ENCODE results near the gene DFFA. TPM values are rescaled to one million over a fixed set of nuclear protein-coding genes. Genes with fewer than 3 reads are reported as not detected.

Gene DFFA
- total and polyA plus RNA-seq, 2 donors (not counting 3 experiments of a cell fraction or from before 2014, with no cell fraction given): 30.0 to 44.5 TPM

DNA sequence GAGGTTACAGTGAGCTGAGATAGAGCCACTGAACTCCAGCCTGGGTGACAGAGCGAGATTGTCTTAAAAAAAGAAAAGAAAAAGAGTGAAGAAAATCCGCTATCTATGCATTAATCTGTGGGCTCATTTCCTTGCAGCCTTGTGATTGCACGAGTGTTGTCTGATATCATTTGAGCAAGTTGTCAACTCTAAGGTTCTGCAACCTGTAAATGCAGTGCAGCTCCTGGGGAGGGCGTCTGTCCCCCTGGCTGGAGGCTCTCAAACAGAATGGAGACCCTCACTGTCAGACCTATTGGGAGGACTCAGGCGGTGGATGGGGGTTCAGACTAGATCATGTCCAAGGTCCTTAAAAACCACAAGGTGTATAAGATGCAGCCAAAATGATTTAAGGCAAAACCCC is 16.3 kb downstream of the DFFA start:
- no peak overlapping the region for H3K4me2 ChIP-seq (ENCODE audit: insufficient read depth, low read length)
- POLR2A ChIA-PET: no interaction called here
- no peak overlapping the region for H3K27ac ChIP-seq (ENCODE audit: insufficient read depth, low read depth, low read length)
- DNase-seq (ENCODE audit: low read depth, low spot score) (no peak), FAIRE-seq (no peak)
- H3K4me3 ChIP-seq (replicated peaks in 1 of 3; ENCODE audit: insufficient read depth in 1 of 3, low read depth in 1 of 3, low read length in 3 of 3): no peak overlapping the region
- H3K79me2 ChIP-seq (ENCODE audit: control insufficient read depth, insufficient read depth, low read length): no peaks in the 10 kb centered on the region
- H3K9ac ChIP-seq (replicated peaks; ENCODE audit: extremely low read depth, insufficient read depth, low read length): no peak overlapping the region
- CTCF ChIA-PET: interaction anchor here (1.0 to 2.0 kb wide), 4 partner anchors 14 to 411 kb away, joined by 3 to 11 read pairs (median 4); no protein-coding TSS in a partner anchor
- H4K20me1 ChIP-seq (replicated peaks; ENCODE audit: control insufficient read depth, extremely low read depth, insufficient read depth, low read length): no peaks in the 10 kb centered on the region
- H3K4me1 ChIP-seq (ENCODE audit: control insufficient read depth, extremely low read depth, insufficient read depth, low read length): peaks cover 28% of the 10 kb centered on the region
- no peaks in the 10 kb centered on the region for H3K27me3 ChIP-seq (ENCODE audit: control insufficient read depth in 2 of 2, insufficient read depth in 2 of 2, low read length in 2 of 2)
- H3K9me1 ChIP-seq (replicated peaks; ENCODE audit: control insufficient read depth, extremely low read depth, insufficient read depth, low read length): no peaks in the 10 kb centered on the region
- dilution Hi-C loops (cut with MboI; ENCODE audit: extremely low pct_ligation_motif_present, low sequenced_read_pairs): no loop called here
- TF ChIP-seq JUN (IDR thresholded peaks at IDR 0.05; ENCODE audit: borderline replicate concordance, insufficient read depth, insufficient read length, low read depth): no peak
- TF ChIP-seq POLR2AphosphoS5 (IDR thresholded peaks at IDR 0.05; ENCODE audit: insufficient read depth, low read depth, low read length): no peak
- TF ChIP-seq MYC (IDR thresholded peaks at IDR 0.05; ENCODE audit: low read depth, low read length): no peak
- no peaks in the 10 kb centered on the region for H3K9me3 ChIP-seq (replicated peaks; ENCODE audit: control insufficient read depth, insufficient read depth, low read length)
- intact Hi-C loops (cut with micrococcal nuclease): no loop called here
- no peaks in the 10 kb centered on the region for H3K36me3 ChIP-seq (ENCODE audit: control insufficient read depth in 2 of 2, extremely low read depth in 1 of 2, insufficient read depth in 2 of 2, low read length in 2 of 2)
- BruUV-seq (replicated peaks): no TSS peak
- H2AFZ ChIP-seq (ENCODE audit: low read depth, low read length): no peak overlapping the region

GRCh38 chr1:10451287-10451686 is 21.0 kb downstream of the DFFA start:
- H3K9me3 ChIP-seq (replicated peaks; ENCODE audit: control insufficient read depth, insufficient read depth, low read length): no peaks in the 10 kb centered on the region
- peak overlapping the region; percentile 84 for H3K4me2 ChIP-seq (ENCODE audit: insufficient read depth, low read length)
- DNase-seq (ENCODE audit: low read depth, low spot score) (peak; percentile 42), FAIRE-seq (peak; percentile 91)
- H3K9me1 ChIP-seq (replicated peaks; ENCODE audit: control insufficient read depth, extremely low read depth, insufficient read depth, low read length): no peaks in the 10 kb centered on the region
- H4K20me1 ChIP-seq (replicated peaks; ENCODE audit: control insufficient read depth, extremely low read depth, insufficient read depth, low read length): no peaks in the 10 kb centered on the region
- H3K36me3 ChIP-seq (ENCODE audit: control insufficient read depth in 2 of 2, extremely low read depth in 1 of 2, insufficient read depth in 2 of 2, low read length in 2 of 2): no peaks in the 10 kb centered on the region
- no TSS peak for BruUV-seq (replicated peaks)
- dilution Hi-C loops (cut with MboI; ENCODE audit: extremely low pct_ligation_motif_present, low sequenced_read_pairs) (no loop called here), intact Hi-C loops (cut with micrococcal nuclease) (no loop called here)
- H3K4me3 ChIP-seq (replicated peaks in 1 of 3; ENCODE audit: insufficient read depth in 1 of 3, low read depth in 1 of 3, low read length in 3 of 3): peak overlapping the region in 2 of 3 experiments; percentile 18 to 27
- H3K27ac ChIP-seq (ENCODE audit: insufficient read depth, low read depth, low read length): no peak overlapping the region
- TF ChIP-seq GATA2 (IDR thresholded peaks at IDR 0.05; ENCODE audit: insufficient read depth, insufficient read length, low read depth, low read length): no peak
- TF ChIP-seq EZH2 (IDR thresholded peaks at IDR 0.05; ENCODE audit: borderline replicate concordance, low read depth, low read length, severe bottlenecking): no peak
- TF ChIP-seq CTCF (IDR thresholded peaks at IDR 0.05; ENCODE audit: extremely low read depth in 1 of 2, insufficient read depth in 1 of 2, low read depth in 1 of 2, low read length in 2 of 2): no peak
- TF ChIP-seq, protein P1, sequence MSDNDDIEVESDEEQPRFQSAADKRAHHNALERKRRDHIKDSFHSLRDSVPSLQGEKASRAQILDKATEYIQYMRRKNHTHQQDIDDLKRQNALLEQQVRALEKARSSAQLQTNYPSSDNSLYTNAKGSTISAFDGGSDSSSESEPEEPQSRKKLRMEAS (IDR thresholded peaks at IDR 0.05; ENCODE audit: insufficient read depth, insufficient read length): no peak
- no peak for TF ChIP-seq POLR2AphosphoS5 (IDR thresholded peaks at IDR 0.05; ENCODE audit: insufficient read depth, low read depth, low read length)
- no peak for TF ChIP-seq POLR2A (IDR thresholded peaks at IDR 0.05; ENCODE audit: low read depth, low read length)
- no peak for TF ChIP-seq JUN (IDR thresholded peaks at IDR 0.05; ENCODE audit: borderline replicate concordance, insufficient read depth, insufficient read length, low read depth)
- no peak for TF ChIP-seq MYC (IDR thresholded peaks at IDR 0.05; ENCODE audit: low read depth, low read length)
- TF ChIP-seq FOS (IDR thresholded peaks at IDR 0.05; ENCODE audit: borderline replicate concordance, insufficient read depth, low read length): no peak
- peak overlapping the region; percentile 63 for H2AFZ ChIP-seq (ENCODE audit: low read depth, low read length)
- H3K4me1 ChIP-seq (ENCODE audit: control insufficient read depth, extremely low read depth, insufficient read depth, low read length): peaks cover 9% of the 10 kb centered on the region
- H3K79me2 ChIP-seq (ENCODE audit: control insufficient read depth, insufficient read depth, low read length): no peaks in the 10 kb centered on the region
- POLR2A ChIA-PET: interaction anchor here (0.6 kb wide), 1 partner anchor 9 kb away, joined by 4 read pairs; no protein-coding TSS in a partner anchor
- H3K27me3 ChIP-seq (ENCODE audit: control insufficient read depth in 2 of 2, insufficient read depth in 2 of 2, low read length in 2 of 2): no peaks in the 10 kb centered on the region
- CTCF ChIA-PET: interaction anchor here (3.0 kb wide), 1 partner anchor 43 kb away, joined by 17 read pairs; no protein-coding TSS in a partner anchor
- peak overlapping the region; percentile 19 for H3K9ac ChIP-seq (replicated peaks; ENCODE audit: extremely low read depth, insufficient read depth, low read length)
